ENCODE data around the gene NTNG2.

NTNG2 gene

GRCh38 chr9:132207839-132208615 is 46.2 kb downstream of the NTNG2 start:
- no peak for DNase-seq

- DNase-seq: no peak
Measured at GRCh38 chr9:132209228-132209627, 47.4 kb downstream of the NTNG2 start.

GRCh38 chr9:132210472-132211145 is 48.8 kb downstream of the NTNG2 start:
- no peak for DNase-seq

- no peak for DNase-seq
Measured at GRCh38 chr9:132211570-132211969, 49.7 kb downstream of the NTNG2 start.

DNA sequence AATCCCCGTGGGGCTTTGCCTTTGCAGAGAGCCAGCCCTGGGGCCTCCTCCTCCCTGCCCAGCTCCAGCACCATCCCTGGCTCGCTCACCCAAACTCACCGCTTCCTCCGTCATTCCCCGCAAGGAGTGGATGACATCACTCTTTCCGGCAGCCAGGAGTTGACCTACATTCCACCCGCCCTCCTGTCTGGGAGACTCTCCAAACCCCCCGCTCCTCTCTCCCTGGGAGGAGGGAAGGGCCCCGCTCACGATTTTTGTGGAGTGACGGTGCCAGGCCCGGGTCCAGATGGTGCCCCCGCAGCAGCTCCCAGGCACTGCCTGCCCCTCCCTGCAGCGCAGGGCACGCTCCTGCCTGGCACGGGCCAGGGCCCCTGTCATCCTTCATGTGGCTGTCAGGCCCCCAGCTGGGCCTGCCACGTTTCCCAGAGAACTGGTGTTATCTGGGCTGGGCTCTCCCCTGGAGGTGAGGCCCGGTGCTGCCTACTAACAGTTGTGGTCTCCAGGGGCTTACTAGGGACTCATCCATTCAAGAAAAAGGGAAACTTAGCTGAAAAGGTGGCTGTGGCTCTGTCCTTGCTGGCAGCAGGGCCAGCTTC is 52.3 kb downstream of the NTNG2 start:
- peak in 1 of 2 experiments; percentile 8 for DNase-seq

- DNase-seq: no peak
Measured at GRCh38 chr9:132216861-132217619, 55.2 kb downstream of the NTNG2 start.

GRCh38 chr9:132218208-132218607 is 56.4 kb downstream of the NTNG2 start:
- DNase-seq: no peak

GRCh38 chr9:132221941-132222340 is 60.1 kb downstream of the NTNG2 start:
- no peak for DNase-seq

GRCh38 chr9:132224645-132225044 is 62.8 kb downstream of the NTNG2 start:
- DNase-seq: no peak

DNA sequence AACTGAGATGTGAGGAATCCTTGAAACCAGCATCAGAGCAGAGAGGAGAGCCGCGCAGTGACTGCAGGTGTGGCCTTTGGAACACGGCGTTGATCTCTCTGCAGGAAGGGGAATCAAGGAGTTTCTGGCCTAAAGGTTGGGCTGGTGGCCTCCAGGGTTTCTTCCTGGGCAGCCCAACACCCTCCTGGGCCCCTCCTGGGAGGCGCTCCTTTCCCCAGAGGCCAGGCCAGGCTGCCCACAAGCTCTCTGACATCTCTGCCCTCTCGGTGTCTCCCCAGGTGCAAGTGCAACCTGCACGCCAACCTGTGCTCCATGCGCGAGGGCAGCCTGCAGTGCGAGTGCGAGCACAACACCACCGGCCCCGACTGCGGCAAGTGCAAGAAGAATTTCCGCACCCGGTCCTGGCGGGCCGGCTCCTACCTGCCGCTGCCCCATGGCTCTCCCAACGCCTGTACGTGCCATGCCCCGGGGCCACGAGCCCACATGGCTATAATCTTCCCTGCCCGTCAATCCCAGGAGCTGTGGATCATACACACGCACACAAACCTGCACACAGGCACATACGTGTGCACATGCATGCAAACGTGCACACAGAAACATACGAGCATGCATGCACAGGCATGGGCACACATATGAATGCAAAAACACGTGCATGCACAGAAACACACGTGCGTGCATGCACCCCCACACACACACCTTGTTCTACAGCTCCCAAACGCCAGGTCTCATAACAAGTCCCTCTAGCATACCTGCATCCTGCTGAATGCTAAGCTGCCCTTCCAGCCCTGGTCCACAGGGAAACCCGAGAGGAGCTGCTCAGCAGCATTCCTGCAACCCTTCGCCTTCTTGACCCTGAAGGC is 64.9 kb downstream of the NTNG2 start:
- no peak for DNase-seq

DNA sequence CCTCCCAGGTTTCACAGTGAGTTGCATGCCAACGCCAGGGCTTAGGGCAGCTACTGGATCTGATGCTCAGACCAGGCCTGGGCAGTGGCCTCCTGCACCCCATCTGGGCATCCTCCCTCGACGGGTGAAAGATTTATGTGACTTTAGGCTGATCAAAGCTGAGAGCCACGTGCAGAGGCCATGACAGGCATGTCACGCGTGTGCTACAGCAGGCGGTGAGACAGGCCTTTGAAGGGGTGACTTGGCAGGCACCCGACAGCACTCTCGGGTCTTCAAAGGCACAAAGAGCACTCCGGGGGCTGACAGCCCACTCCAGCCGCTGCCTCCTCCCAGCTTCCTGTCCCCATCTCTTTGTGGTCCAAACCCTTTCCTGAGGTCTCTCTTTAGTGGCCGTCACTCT is 66.2 kb downstream of the NTNG2 start:
- no peak for DNase-seq

GRCh38 chr9:132230605-132231004 is 68.7 kb downstream of the NTNG2 start:
- DNase-seq: no peak

DNA sequence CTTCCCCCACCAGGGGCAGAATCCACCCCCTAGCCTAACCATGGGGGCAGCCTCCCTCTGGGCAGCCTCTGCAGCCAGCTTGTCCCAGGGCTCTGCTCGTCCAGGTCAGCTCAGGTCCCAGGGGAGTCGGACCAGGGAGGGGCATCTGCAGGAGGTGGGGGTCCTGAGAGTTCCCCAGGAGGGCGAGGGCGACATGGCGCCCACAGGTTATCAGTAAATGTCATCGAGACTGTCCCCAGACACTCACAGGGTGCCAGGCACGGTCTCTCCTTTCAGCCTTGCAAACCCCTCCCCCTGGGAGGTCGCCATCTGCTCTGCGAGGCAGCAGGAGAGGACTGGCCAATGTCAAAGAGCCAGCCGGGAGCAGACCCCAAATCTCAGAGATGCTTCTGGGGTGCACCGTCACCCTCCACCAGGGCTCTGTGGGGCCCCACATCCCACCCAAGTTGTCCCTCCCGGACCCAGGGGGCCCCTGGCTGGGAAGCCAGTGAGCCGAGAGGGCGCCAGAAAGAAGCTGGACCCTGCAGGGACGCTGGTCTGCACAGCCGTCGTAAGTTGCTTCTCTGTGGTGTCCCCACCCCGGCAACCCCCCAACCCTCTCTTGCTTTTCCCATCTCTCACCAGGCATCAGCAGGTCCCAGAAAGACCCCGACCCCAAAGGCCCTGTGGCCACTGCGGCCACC is 69.3 kb downstream of the NTNG2 start:
- DNase-seq: no peak

GRCh38 chr9:132232522-132232921 is 70.7 kb downstream of the NTNG2 start:
- no peak for DNase-seq

- DNase-seq: no peak
Measured at GRCh38 chr9:132233138-132233537, 71.3 kb downstream of the NTNG2 start.

- DNase-seq: no peak
Measured at GRCh38 chr9:132234535-132234934, 72.7 kb downstream of the NTNG2 start.

DNA sequence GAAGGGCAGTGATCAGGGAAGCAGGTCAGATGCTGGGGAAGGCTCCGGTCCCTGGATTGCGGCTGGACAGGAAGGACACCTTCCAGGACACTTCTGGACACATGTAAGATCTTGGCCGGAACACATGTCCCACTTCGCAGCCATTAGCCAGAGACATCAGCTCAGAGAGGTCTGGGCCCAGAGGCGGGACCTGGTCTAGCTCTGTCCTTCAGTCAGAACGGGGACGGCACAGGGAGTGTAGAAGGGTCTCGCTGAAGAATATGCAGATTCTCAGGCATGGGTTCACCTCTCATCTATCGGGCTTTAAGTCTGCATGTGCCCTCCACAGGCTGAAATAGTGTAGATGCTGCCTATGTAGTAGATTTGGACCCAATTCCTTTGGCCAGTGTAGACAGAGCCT is 73.3 kb downstream of the NTNG2 start:
- no peak for DNase-seq

DNA sequence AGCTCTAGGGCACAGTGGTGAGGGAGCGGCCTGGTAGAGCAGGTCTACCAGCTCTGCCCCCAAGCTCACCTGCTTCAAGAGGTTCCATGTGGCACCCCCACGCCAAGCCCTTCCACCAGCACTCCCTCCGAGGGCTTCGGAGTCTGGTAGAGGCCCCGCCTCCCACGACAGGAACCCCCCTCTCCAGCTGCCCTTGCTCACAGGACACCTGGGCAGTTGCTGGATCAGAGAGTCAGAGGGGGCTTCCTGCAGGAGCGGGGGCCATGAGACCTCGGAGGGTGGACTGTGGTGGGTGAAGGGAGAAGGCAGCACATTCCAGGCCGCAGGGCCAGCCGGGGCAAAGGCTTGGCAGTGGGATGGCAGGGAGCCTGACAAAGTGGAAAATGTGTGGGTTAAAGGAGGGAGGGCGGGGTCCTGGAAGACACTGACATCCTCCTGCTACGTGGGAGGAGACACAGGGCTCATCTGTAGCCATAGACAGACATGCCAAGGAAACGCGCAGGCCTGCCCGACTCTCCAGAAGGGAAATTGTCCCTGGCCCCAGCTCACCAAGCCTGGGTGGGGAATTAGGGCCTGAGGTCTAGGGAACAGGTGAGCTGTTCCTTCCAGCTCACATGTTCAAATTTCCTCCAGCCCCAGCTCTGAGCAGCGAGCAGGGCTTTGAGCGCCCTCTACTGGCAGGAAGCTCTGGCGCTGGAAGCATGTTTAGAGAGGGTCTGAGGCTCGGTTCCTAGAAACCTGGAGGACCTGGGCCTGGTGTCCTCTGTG is 74.2 kb downstream of the NTNG2 start:
- peak; percentile 23 to 59 for DNase-seq

- no peak for DNase-seq
Measured at GRCh38 chr9:132236662-132237311, 74.9 kb downstream of the NTNG2 start.

DNA sequence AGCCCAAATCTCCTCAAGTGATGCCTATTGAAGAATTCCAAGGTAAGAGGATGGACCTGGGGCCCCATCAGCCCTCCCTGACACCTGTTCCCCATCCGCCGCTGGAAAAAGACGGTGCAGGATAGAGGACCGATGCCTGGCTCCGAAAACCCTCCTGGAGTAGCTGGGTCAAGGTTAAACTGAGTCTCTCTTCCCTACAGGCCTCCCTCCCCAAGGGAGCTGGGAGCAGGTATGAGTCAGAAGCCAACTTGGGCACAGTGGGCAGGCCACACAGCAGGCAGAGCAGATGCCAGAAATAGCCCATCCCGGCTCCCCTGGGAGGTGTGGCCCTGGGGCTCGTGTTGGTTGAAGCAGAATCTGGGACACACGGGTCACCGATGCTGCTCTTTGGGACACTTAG is 75.6 kb downstream of the NTNG2 start:
- peak in 1 of 2 experiments; percentile 17 for DNase-seq
